ENCODE measurements around the gene UBR1.
"Not testable (repeated sequence)": the region's sequence is repeated elsewhere in the genome, so short reads cannot be mapped to it uniquely, and the experiment has no call there.

UBR1 gene

GRCh38 chr15:42964476-42964875, 141.4 kb downstream of the UBR1 start:
- no peak for DNase-seq (ENCODE audit: low read depth in 1 of 2, low spot score in 1 of 2)
- in situ Hi-C loops (cut with HindIII; ENCODE audit: low pct_unique_long_range_greater_than_20kb, low sequenced_read_pairs), result no loop called here
- TF ChIP-seq JUND (IDR thresholded peaks at IDR 0.05; ENCODE audit: low read depth), result no peak

GRCh38 chr15:42955518-42955917, 150.3 kb downstream of the UBR1 start:
- DNase-seq (ENCODE audit: low read depth in 1 of 2, low spot score in 1 of 2), result no peak
- no peak for TF ChIP-seq JUND (IDR thresholded peaks at IDR 0.05; ENCODE audit: low read depth)
- in situ Hi-C loops (cut with HindIII; ENCODE audit: low pct_unique_long_range_greater_than_20kb, low sequenced_read_pairs), result no loop called here

- TF ChIP-seq JUND (IDR thresholded peaks at IDR 0.05; ENCODE audit: low read depth), result no peak
- DNase-seq (ENCODE audit: low read depth in 1 of 2, low spot score in 1 of 2), result no peak
- in situ Hi-C loops (cut with HindIII; ENCODE audit: low pct_unique_long_range_greater_than_20kb, low sequenced_read_pairs), result no loop called here
Measured at GRCh38 chr15:42954291-42954690, 151.5 kb downstream of the UBR1 start.

GRCh38 chr15:42948898-42949297, 156.9 kb downstream of the UBR1 start:
- DNase-seq (ENCODE audit: low read depth in 1 of 2, low spot score in 1 of 2); in situ Hi-C loops (cut with HindIII; ENCODE audit: low pct_unique_long_range_greater_than_20kb, low sequenced_read_pairs): not testable (repeated sequence)

GRCh38 chr15:42940527-42940926, 165.3 kb downstream of the UBR1 start:
- TF ChIP-seq JUND (IDR thresholded peaks at IDR 0.05; ENCODE audit: low read depth), result no peak
- DNase-seq (ENCODE audit: low read depth in 1 of 2, low spot score in 1 of 2), result no peak
- in situ Hi-C loops (cut with HindIII; ENCODE audit: low pct_unique_long_range_greater_than_20kb, low sequenced_read_pairs), result no loop called here

GRCh38 chr15:42939841-42940240, 166.0 kb downstream of the UBR1 start:
- DNase-seq (ENCODE audit: low read depth in 1 of 2, low spot score in 1 of 2), result no peak
- in situ Hi-C loops (cut with HindIII; ENCODE audit: low pct_unique_long_range_greater_than_20kb, low sequenced_read_pairs), result no loop called here
- no peak for TF ChIP-seq JUND (IDR thresholded peaks at IDR 0.05; ENCODE audit: low read depth)

DNA sequence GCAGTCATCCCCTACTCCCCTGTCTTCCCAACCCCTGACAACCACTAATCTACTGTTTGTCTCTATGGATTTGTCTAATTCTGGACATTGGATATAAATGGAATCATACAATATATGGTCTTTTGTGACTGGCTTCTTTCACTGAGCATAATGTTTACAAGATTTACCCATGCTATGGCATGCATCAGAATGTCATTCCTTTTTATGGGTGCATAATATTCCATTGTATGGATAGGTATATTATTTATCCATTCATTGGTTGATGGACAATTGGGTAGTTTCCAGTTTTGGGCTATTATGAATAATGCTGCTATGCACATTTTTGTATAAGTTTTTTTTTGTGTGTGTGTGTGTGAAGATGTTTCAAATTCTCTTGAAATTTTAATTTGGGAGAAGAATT, 168.7 kb downstream of the UBR1 start:
- no peak for TF ChIP-seq JUND (IDR thresholded peaks at IDR 0.05; ENCODE audit: low read depth)
- in situ Hi-C loops (cut with HindIII; ENCODE audit: low pct_unique_long_range_greater_than_20kb, low sequenced_read_pairs), result no loop called here
- no peak for DNase-seq (ENCODE audit: low read depth in 1 of 2, low spot score in 1 of 2)

DNA sequence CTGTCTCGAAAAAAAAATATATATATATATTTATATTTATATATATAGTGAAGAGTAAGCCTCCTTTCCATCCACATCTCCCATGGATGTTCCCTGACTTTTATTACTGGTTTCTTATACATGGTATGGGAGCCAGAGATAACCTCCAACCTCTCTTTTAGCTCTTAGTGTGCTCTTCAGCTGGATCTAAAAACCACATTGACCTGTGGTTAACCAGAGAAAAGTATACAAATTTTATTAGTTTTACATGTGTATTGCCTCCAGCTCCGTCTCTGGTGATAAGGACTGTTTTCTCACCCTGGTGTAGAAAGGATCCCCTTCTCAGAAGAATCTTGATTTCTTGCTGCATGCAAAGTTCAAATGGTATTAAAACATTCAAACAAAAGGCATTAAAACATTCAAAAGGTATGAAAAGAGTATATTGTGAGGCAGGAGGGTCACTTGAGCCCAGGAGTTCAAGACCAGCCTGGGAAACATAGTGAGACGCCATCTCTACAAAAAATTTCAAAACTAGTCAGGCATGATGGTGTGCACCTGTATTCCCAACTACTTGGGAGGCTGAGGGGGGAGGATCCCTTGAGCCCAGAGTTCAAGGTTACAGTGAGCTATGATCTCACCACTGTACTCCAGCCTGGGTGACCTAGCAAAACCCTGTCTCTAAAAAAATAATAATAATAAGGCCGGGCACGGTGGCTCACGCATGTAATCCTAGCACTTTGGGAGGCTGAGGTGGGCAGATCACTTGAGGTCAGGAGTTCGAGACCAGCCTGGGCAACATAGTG, 171.8 kb downstream of the UBR1 start:
- no peak for DNase-seq (ENCODE audit: low read depth in 1 of 2, low spot score in 1 of 2)
- in situ Hi-C loops (cut with HindIII; ENCODE audit: low pct_unique_long_range_greater_than_20kb, low sequenced_read_pairs), result no loop called here
- no peak for TF ChIP-seq JUND (IDR thresholded peaks at IDR 0.05; ENCODE audit: low read depth)

GRCh38 chr15:42932833-42933515, 172.9 kb downstream of the UBR1 start:
- DNase-seq (ENCODE audit: low read depth in 1 of 2, low spot score in 1 of 2), result peak in 1 of 2 experiments; percentile 54
- TF ChIP-seq JUND (IDR thresholded peaks at IDR 0.05; ENCODE audit: low read depth), result no peak
- in situ Hi-C loops (cut with HindIII; ENCODE audit: low pct_unique_long_range_greater_than_20kb, low sequenced_read_pairs), result no loop called here

DNA sequence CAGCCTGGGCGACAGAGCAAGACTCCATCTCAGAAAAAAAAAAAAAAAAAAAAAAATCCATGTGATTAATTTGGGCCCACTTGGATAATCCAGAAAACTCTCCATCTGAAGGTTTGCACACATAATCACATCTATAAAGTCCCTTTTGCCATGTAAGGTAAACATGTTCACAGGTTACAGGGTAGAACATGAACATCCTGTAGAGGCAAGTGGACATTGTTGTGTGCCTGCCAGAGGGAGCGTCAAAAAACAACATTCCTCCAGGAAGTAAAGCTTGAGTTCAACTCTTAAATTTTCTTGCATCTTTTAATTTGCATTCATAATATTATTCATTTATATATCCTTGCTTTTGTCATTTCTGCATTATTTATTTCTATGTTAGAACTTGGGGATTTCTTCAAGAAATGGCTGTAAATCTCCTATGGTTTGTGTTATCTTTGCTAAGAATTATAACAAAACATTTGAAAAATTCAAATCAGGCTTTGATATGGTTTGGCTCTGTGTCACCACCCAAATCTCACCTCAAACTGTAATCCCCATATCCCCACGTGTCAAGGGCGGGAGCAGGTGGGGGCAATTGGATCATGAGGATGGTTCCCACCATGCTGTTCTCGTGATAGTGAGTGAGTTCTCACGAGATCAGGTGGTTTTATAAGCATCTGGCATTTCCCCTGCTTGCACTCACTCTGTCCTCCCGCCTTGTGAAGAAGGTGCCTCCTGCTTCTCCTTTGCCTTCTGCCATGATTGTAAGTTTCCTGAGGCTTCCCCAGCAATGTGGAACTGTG, 173.9 kb downstream of the UBR1 start:
- DNase-seq (ENCODE audit: low read depth in 1 of 2, low spot score in 1 of 2), result no peak
- in situ Hi-C loops (cut with HindIII; ENCODE audit: low pct_unique_long_range_greater_than_20kb, low sequenced_read_pairs), result no loop called here
- no peak for TF ChIP-seq JUND (IDR thresholded peaks at IDR 0.05; ENCODE audit: low read depth)

DNA sequence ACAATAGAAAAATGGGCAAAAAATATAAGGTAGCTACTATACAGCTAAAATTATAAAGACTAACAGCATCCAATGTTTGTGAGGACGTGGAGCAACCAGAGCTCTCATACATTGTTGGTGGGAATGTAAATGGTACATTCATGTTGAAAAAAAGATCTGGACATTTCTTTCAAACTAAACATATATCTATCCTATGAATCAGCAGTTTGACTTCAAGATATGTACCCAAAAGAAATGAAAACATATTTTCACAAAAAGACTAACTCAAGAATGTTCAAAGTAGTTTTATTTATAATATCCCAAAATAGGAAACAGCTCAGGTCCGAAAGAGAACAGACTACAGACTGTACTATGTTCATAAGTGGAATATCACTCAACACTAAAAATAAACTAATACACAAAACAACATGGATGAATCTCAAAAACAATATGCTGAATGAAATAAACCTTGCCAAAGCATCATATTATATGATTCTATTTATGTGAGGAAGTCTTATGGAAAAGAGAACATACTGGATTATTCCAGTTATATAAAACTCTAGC, 176.5 kb downstream of the UBR1 start:
- TF ChIP-seq JUND (IDR thresholded peaks at IDR 0.05; ENCODE audit: low read depth), result no peak
- in situ Hi-C loops (cut with HindIII; ENCODE audit: low pct_unique_long_range_greater_than_20kb, low sequenced_read_pairs), result no loop called here
- no peak for DNase-seq (ENCODE audit: low read depth in 1 of 2, low spot score in 1 of 2)

DNA sequence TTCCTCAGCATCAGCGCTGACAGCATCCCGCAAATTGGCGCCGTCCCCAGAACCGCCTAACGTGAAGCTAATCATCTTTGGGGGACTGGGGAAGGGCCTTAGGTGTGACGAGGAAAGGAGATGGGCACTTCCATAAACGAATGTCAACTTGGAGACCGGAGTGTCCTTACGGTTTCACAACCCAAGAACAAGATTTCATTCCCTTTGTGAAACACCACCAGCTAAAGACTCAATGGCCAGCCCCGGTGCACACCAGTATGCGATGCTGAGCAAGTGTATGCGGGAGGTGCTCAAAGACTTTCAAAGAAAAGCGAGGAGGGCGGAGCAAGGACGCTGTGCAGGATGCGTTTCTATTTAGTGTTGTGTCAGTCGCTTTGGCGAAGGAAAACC, 184.5 kb downstream of the UBR1 start:
- DNase-seq (ENCODE audit: low read depth in 1 of 2, low spot score in 1 of 2), result no peak
- no peak for TF ChIP-seq JUND (IDR thresholded peaks at IDR 0.05; ENCODE audit: low read depth)
- in situ Hi-C loops (cut with HindIII; ENCODE audit: low pct_unique_long_range_greater_than_20kb, low sequenced_read_pairs), result no loop called here
